Stimulated activated CD4-positive, alpha-beta T cell treated with anti-CD3 and anti-CD28 coated beads, Interleukin-1b, Interleukin-23, amount 100 ng/mL, for 1 hour (primary cell): ENCODE results near the gene PARVA.

ENCODE experiments used
- DNase-seq, 2 donors: peaks; one replicate each; pipeline ENCODE4 v3.0.0-alpha.2; 2020; ENCODE audit warnings: low read depth in 2 of 2

The PARVA gene

DNA sequence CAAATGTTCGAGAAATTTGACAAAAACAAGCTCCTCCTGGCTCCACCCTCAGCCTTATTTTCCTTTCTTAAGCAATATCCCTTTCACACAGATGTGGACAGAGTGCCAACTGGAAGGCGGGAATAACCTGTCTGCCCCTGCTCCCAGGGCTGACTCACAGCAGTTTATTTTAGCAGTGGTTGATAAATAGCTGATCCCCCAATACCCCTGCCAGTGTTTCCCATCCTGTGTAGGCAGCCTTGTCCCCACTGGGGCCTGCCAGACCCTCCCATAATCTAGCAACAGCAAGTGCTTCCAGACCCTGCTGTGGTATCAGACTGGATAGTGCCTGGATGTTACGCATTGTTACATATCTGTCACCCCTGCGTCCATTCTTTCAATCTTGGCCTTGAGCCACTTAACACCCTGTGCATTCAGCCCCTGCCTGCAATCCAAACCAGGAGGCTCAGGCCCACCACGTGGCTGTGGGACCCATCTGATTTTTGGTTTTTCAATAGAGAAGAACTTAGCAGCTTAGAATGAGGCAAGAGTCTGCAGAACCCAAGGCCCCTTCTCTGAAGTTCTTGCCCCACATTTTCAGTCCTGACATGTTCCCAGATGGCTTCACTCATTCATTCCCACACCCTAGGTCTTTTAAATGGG is 53.7 kb downstream of the PARVA start:
- DNase-seq, result no peak

- DNase-seq, result no peak
Measured at GRCh38 chr11:12432507-12432906, 55.1 kb downstream of the PARVA start.

- no peak for DNase-seq
Measured at GRCh38 chr11:12433121-12433520, 55.8 kb downstream of the PARVA start.

GRCh38 chr11:12433571-12434324 is 56.4 kb downstream of the PARVA start:
- no peak for DNase-seq

GRCh38 chr11:12434325-12434654 is 56.9 kb downstream of the PARVA start:
- no peak for DNase-seq

- DNase-seq, result no peak
Measured at GRCh38 chr11:12435264-12435663, 57.9 kb downstream of the PARVA start.

DNA sequence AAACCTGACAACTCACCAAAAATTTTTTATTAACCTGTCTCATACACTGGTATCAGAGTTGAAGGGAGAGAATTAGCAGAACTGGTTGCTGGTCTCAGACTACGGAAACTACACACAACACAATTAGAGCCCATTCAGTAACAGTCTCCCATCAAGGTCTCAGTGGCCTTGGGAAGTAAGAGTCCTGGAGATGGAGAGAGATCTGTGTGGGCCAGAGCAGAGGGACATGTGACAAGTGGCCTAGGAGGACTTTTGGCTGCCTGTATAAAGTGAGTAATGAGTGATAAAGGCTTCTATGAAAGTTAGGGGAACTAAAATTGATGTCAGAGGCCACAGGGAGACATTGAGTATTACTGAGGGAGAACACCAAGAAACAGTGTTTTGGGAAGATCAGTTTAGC is 58.9 kb downstream of the PARVA start:
- DNase-seq, result no peak

- DNase-seq, result no peak
Measured at GRCh38 chr11:12438291-12438690, 60.9 kb downstream of the PARVA start.

DNA sequence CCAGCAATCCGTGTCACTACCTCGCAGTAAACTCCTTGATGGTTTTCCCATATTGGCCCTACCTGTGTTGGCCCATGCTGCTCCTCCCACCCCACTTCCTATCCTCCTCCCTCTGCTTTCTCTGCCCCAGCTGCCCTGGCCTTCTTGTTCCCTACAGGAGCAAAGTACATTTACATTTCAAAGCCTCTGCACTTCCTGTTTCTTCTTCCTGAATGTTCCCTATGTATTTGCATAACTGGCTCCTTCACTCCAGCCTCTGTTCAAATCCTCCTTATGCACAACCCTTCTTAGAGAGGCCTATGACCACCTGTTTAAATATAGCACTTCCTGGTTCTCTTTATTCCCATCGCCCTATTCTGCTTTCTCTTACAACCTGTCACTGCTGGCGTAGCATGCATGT is 62.2 kb downstream of the PARVA start:
- DNase-seq, result no peak

GRCh38 chr11:12440565-12440964 is 63.2 kb downstream of the PARVA start:
- DNase-seq, result no peak

DNA sequence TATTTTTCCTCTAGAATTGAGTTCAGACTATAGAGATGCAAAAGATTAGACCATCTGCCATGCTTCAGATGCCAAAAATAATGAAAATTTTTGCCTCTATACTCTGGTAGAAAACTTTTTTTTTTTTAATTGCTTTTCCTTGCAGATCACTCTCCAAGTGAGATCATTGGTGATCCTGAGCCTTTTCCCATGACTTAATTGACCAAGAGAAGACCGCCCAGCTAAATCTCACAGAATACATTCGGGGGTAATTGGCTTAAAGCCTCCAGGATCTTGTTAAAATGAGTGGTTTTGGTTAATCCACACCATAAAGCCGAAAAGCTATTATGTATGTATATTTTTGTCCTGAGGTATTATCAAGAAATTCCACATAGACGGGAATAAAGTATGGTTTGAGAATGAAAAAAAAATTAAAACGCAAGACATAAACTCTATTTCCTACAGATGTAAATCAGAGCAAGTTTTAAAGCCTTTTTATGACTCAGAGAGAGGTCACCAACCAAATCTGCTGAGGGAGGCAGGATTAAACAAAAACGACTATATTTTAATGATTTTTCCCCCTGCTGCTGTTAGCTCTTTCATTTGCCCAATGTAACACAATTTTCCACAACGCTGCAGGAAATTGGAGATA is 64.0 kb downstream of the PARVA start:
- no peak for DNase-seq

DNA sequence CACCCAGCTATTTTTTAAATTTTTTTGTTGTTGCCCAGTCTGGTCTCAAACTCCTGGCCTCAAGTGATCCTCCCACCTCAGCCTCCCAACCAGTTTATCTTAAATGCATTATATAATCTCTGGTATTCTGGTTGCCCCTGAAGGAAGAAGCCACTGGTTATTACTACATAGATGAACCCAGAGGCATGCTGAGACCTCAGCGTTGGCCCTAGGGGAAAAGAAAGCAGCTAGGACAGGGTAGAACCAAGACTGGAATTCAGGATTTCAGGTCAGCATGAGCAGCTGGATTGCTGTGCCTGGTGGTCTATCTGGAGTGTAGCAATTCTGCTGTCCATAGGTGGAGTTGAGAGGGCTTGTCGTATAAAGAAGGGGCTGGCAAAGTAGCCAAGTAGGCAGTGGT is 67.2 kb downstream of the PARVA start:
- no peak for DNase-seq

DNA sequence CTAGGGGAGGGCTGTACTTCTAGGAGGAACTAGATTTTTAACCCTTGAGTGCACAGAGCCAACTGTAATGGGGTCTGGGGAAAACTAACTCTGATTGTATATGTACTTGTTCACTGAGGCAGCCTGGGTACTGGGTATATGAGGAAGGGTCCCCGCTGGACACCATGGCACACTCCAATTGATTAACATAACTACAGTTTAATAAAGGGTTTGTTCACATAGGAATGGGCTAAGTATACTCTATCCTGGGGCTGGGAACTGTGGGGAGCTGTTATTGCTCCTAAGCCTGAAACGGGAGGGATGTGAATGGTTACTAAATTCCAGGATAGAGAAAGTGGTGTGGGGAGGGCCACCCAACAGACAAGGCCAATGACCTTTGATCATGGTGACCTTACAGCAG is 67.6 kb downstream of the PARVA start:
- no peak for DNase-seq

DNA sequence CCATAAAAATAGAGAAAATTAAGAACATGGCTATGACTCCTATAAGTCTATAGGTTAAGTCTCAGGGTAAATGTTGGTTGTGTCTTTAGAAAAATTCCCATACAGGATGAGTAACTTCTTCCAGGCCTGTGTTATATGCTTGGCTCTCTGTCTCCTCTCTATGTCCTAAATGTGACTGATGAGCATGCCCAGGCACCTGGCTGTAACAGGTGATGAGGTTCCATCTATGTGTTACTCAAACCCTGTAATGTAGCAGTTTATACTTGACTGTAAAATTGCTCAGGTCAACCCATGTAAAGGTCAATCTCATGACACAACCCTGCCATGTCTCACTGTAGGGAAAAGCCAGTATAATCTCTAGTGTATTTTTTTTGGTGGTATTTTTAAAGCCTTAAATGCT is 69.5 kb downstream of the PARVA start:
- no peak for DNase-seq

- no peak for DNase-seq
Measured at GRCh38 chr11:12448131-12448939, 71.0 kb downstream of the PARVA start.

DNA sequence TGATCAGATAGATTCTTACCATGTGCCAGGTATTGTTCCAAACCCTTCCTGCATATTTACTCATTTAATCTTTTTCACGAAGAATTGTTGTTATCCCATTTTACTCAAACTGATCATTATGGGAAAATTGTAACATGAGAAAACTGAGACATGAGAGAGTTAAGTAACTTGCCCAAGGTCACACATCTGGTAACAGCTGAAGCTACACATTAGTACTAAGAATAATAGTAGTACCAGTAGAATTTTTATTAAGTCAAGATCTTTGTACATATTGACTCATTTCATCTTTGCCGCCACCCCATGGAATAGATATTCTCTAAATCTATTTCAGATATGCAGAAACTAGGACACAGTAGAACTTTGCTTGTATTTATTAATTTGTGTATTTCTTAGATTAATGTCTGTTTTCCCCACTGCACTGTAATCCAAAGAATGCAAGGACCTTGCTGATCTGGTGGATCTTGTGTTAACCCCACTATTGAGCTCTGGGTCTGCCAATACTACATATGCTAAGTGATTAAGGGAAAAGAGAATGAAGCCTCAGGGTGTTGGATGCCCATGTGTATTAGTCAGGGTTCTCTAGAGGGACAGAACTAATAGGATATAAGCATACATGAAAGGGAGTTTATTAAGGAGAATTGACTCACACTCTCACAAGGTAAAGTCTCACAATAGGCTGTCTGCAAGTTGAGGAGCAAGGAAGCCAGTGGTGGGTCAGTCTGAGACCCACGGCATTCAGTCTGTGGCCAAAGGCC is 72.8 kb downstream of the PARVA start:
- DNase-seq, result no peak

- DNase-seq, result no peak
Measured at GRCh38 chr11:12451179-12451814, 73.9 kb downstream of the PARVA start.

DNA sequence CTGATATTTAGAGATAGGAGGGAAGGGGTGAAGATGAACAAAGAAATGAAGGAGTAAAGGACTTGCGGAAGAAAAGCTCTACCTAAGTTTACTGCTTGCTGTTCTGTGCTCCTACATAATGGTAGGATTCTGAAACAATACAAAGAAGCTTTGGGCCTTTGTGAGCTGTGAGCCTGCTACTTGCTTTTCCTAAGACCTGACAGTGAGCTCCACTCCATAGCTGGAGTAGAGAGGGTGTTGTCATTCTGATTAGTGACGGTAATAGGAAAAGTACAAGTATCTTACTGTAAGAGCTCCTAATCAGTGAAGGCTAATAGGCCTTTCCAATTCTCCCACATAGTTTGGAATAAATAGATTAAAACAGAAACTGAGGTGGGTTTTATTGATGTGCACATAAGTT is 75.9 kb downstream of the PARVA start:
- no peak for DNase-seq

DNA sequence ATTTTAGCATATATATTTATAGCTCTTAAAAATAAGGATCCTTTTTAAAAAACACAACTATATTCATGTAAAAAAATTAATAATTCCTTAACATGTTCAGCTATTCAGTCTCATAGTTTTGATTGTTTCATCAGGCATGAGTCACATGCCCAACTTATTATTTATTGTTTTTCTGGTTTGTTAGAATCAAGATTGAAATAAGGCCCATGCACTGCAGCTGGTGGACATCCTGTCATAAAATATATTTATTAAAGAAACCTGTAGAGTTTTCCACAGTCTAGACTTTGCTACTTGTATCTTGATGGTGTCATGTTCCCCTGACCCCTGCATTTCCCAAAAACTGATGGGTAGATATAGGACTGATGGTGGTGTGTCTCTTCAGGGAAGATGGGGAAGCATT is 77.4 kb downstream of the PARVA start:
- no peak for DNase-seq

- no peak for DNase-seq
Measured at GRCh38 chr11:12455938-12456337, 78.6 kb downstream of the PARVA start.
